HepG2 (cell line): ENCODE measurements around the gene EFNA3. TPM values are rescaled to one million over a fixed set of nuclear protein-coding genes. Genes with fewer than 3 reads are reported as not detected.

Experiments used
- ARNTL ChIP-seq: sonication (generic); formaldehyde crosslinking; IDR thresholded peaks from 2 replicates; pipeline ENCODE4 v1.4.0; 2020; ENCODE audit warnings: mild to moderate bottlenecking, missing genetic modification reagents
- ATF7-NPFF ChIP-seq: sonication (generic); formaldehyde crosslinking; IDR thresholded peaks from 2 replicates; pipeline ENCODE4 v1.8.1; 2023; ENCODE audit warnings: mild to moderate bottlenecking, low read depth, missing genetic modification reagents, moderate library complexity
- FOXP1 ChIP-seq, 2 experiments: fragments of 450-650 bp in 1 of 2; IDR thresholded peaks; 2 replicates each; pipeline ENCODE4 v1.6.1; 2017 to 2018; ENCODE audit warnings: antibody characterized with exemption in 1 of 2
- HOXA7 ChIP-seq: sonication (generic); formaldehyde crosslinking; IDR thresholded peaks from 2 replicates; pipeline ENCODE4 v1.8.1; 2022; ENCODE audit warnings: mild to moderate bottlenecking, missing genetic modification reagents, moderate library complexity
- MAZ ChIP-seq, 2 experiments: sonication (generic) in 1 of 2; formaldehyde crosslinking in 1 of 2; IDR thresholded peaks; 2 replicates each; pipeline versions ENCODE4 v1.5.0 to v1.6.1; 2012 to 2020; ENCODE audit warnings: low read depth in 2 of 2, mild to moderate bottlenecking in 2 of 2, borderline replicate concordance in 1 of 2, improper control_type of control experiment in 1 of 2, low read length in 1 of 2, missing genetic modification reagents in 1 of 2, moderate library complexity in 1 of 2
- NFYB ChIP-seq: sonication (generic); formaldehyde crosslinking; IDR thresholded peaks from 2 replicates; pipeline ENCODE4 v1.4.0; 2020; ENCODE audit warnings: missing genetic modification reagents
- NRL ChIP-seq: sonication (generic); formaldehyde crosslinking; IDR thresholded peaks from 2 replicates; pipeline ENCODE4 v1.5.0; 2020; ENCODE audit warnings: missing genetic modification reagents, mild to moderate bottlenecking, moderate library complexity, borderline replicate concordance
- RFX3 ChIP-seq: IDR thresholded peaks from 2 replicates; pipeline ENCODE4 v1.6.1; 2016; ENCODE audit warnings: missing biosample characterization, missing genetic modification reagents
- SMAD9 ChIP-seq: sonication (generic); formaldehyde crosslinking; IDR thresholded peaks from 2 replicates; pipeline ENCODE4 v1.5.1; 2020; ENCODE audit warnings: mild to moderate bottlenecking, missing genetic modification reagents
- SMYD3 ChIP-seq: sonication (generic); formaldehyde crosslinking; IDR thresholded peaks from 2 replicates; pipeline ENCODE4 v1.8.1; 2023; ENCODE audit warnings: mild to moderate bottlenecking, missing genetic modification reagents
- SOX5 ChIP-seq: IDR thresholded peaks from 2 replicates; pipeline ENCODE4 v1.6.1; 2016; ENCODE audit warnings: borderline replicate concordance
- SP5 ChIP-seq: IDR thresholded peaks from 2 replicates; pipeline ENCODE4 v1.6.1; 2016; ENCODE audit warnings: low read depth, borderline replicate concordance
- TMF1 ChIP-seq: sonication (generic); formaldehyde crosslinking; IDR thresholded peaks from 2 replicates; pipeline ENCODE4 v1.8.1; 2022; ENCODE audit warnings: low read depth, missing genetic modification reagents
- U2AF2 ChIP-seq: fragments of 200-400 bp; formaldehyde crosslinking; IDR thresholded peaks from 2 replicates; pipeline ENCODE4 v1.6.1; 2017; ENCODE audit warnings: low read depth, mild to moderate bottlenecking, low read length
- ZBTB3 ChIP-seq: sonication (generic); formaldehyde crosslinking; IDR thresholded peaks from 2 replicates; pipeline ENCODE4 v1.4.0; 2020; ENCODE audit warnings: low read depth, mild to moderate bottlenecking, moderate library complexity, missing genetic modification reagents, borderline replicate concordance
- ZEB1 ChIP-seq: IDR thresholded peaks from 2 replicates; pipeline ENCODE4 v1.6.1; 2012; ENCODE audit warnings: mild to moderate bottlenecking, low read depth, inconsistent platforms; ENCODE audit not compliant: insufficient replicate concordance
- ZNF275 ChIP-seq: sonication (generic); formaldehyde crosslinking; IDR thresholded peaks from 2 replicates; pipeline ENCODE4 v1.8.0; 2022; ENCODE audit warnings: missing genetic modification reagents, mild to moderate bottlenecking, inconsistent platforms, borderline replicate concordance
- ZNF441 ChIP-seq: sonication (generic); formaldehyde crosslinking; IDR thresholded peaks from 2 replicates; pipeline ENCODE4 v1.7.0; 2021; ENCODE audit warnings: missing genetic modification reagents, borderline replicate concordance
- ZNF598 ChIP-seq: sonication (generic); formaldehyde crosslinking; IDR thresholded peaks from 2 replicates; pipeline ENCODE4 v1.5.1; 2020; ENCODE audit warnings: mild to moderate bottlenecking, missing genetic modification reagents, borderline replicate concordance
- ZNF660 ChIP-seq: sonication (generic); formaldehyde crosslinking; IDR thresholded peaks from 2 replicates; pipeline ENCODE4 v1.5.1; 2020; ENCODE audit warnings: mild to moderate bottlenecking, low read depth, missing genetic modification reagents, borderline replicate concordance
- polyA plus RNA-seq, 8 experiments: library from polyadenylated mRNA; depleted of rRNA in 3 of 8; stranded (reverse) in 7 of 8; unstranded in 1 of 8; fragments of >200 nt; fragmentation: Illumina TruSeq in 4 of 8; extraction: Trizol in 4 of 8; gene quantifications; 2 replicates each; pipeline versions ENCODE4 v1.2.1 to v1.2.3, GENCODE V29; 2011 to 2016; ENCODE audit warnings: low read depth in 4 of 8, missing spikeins in 1 of 8, mixed read lengths in 1 of 8; ENCODE audit not compliant: insufficient read depth in 1 of 8
- total RNA-seq, 5 experiments: library from RNA; depleted of rRNA; stranded (reverse); fragments of >200 nt; fragmentation: Illumina TruSeq; extraction: Trizol; gene quantifications; 2 replicates each; pipeline ENCODE4 v1.2.3, GENCODE V29; 2016; ENCODE audit warnings: low read depth in 1 of 5
- TF ChIP-seq, protein P1 (sequence below): sonication (generic); formaldehyde crosslinking; IDR thresholded peaks from 2 replicates; pipeline ENCODE4 v1.9.0; 2022; ENCODE audit warnings: low read depth, missing genetic modification reagents
- TF ChIP-seq, protein P2 (sequence below): sonication (generic); formaldehyde crosslinking; IDR thresholded peaks from 2 replicates; pipeline ENCODE4 v1.4.0; 2020; ENCODE audit warnings: missing genetic modification reagents

The EFNA3 gene
- total and polyA plus RNA-seq, 2 of the 13 experiments (the other 11 are each of a cell fraction or from before 2014, with no cell fraction given): 1.0 to 5.7 TPM

GRCh38 chr1:155125946-155126555 is 47.4 kb downstream of the EFNA3 start (continued):
- TF ChIP-seq MAZ (IDR thresholded peaks at IDR 0.05; ENCODE audit: borderline replicate concordance, low read depth, low read length): peak; percentile 80
- TF ChIP-seq MAZ (CRISPR knock-in tag; IDR thresholded peaks at IDR 0.05; ENCODE audit: low read depth): peak; percentile 97
- TF ChIP-seq SMAD9 (CRISPR knock-in tag): peak; percentile 81; the same call in 1 of the 2 replicates
- TF ChIP-seq TMF1 (CRISPR knock-in tag): peak; percentile 94
- TF ChIP-seq ZEB1: no peak
- peak; percentile 98 for TF ChIP-seq SMYD3 (CRISPR knock-in tag)
- peak; percentile 68; the same call in 1 of the 2 replicates for TF ChIP-seq HOXA7
- TF ChIP-seq ATF7-NPFF (CRISPR knock-in tag): peak; percentile 88
- TF ChIP-seq ARNTL (CRISPR knock-in tag): peak; percentile 99
- TF ChIP-seq NRL (CRISPR knock-in tag): peak; percentile 64; the same call in 1 of the 2 replicates
- no peak for TF ChIP-seq U2AF2
- peak; percentile 92; the same call in 1 of the 2 replicates for TF ChIP-seq ZBTB3
- peak; percentile 95 for TF ChIP-seq ZNF275 (CRISPR knock-in tag)
- TF ChIP-seq SP5 (CRISPR knock-in tag): peak; percentile 97
- 0 out of 2 replicates have a peak, but pooled peaks have one; percentile 92 for TF ChIP-seq ZNF598 (CRISPR knock-in tag)
- TF ChIP-seq, protein P1, sequence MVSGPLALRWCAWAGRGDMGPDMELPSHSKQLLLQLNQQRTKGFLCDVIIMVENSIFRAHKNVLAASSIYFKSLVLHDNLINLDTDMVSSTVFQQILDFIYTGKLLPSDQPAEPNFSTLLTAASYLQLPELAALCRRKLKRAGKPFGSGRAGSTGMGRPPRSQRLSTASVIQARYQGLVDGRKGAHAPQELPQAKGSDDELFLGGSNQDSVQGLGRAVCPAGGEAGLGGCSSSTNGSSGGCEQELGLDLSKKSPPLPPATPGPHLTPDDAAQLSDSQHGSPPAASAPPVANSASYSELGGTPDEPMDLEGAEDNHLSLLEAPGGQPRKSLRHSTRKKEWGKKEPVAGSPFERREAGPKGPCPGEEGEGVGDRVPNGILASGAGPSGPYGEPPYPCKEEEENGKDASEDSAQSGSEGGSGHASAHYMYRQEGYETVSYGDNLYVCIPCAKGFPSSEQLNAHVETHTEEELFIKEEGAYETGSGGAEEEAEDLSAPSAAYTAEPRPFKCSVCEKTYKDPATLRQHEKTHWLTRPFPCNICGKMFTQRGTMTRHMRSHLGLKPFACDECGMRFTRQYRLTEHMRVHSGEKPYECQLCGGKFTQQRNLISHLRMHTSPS (CRISPR knock-in tag): peak; percentile 100
- TF ChIP-seq RFX3 (CRISPR knock-in tag): no peak; the same call in 1 of the 2 replicates
- TF ChIP-seq ZNF660: peak; percentile 93; the same call in 1 of the 2 replicates
- TF ChIP-seq, protein P2, sequence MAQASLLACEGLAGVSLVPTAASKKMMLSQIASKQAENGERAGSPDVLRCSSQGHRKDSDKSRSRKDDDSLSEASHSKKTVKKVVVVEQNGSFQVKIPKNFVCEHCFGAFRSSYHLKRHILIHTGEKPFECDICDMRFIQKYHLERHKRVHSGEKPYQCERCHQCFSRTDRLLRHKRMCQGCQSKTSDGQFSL: peak; percentile 55
- TF ChIP-seq NFYB (CRISPR knock-in tag): peak; percentile 51; the same call in 1 of the 2 replicates
- TF ChIP-seq FOXP1 (IDR thresholded peaks at IDR 0.05): no peak
- peak; percentile 95 for TF ChIP-seq FOXP1 (CRISPR knock-in tag; IDR thresholded peaks at IDR 0.05)
- TF ChIP-seq ZNF441 (CRISPR knock-in tag): peak; percentile 81; the same call in 1 of the 2 replicates
- peak; percentile 94 for TF ChIP-seq SOX5 (CRISPR knock-in tag)
